Subcutaneous abdominal adipose tissue (tissue), 5 donors: Measurements from ENCODE around the gene CDK16.
A peak's percentile ranks its signal among the peaks of the same experiment; 100 is the strongest.

Experiments used
- H3K27ac ChIP-seq: one replicate; pipeline ENCODE4 v1.7.0; 2013; ENCODE audit warnings: low read depth, mild to moderate bottlenecking, inconsistent platforms, low read length, moderate library complexity
- H3K27me3 ChIP-seq, 5 donors: one replicate each; pipeline ENCODE4 v1.7.0; 2013; ENCODE audit warnings: low read length in 5 of 5, inconsistent platforms in 1 of 5; ENCODE audit not compliant: control insufficient read depth in 5 of 5, insufficient read depth in 4 of 5
- H3K36me3 ChIP-seq, 5 donors: one replicate each; pipeline ENCODE4 v1.7.0; 2013; ENCODE audit warnings: low read length in 5 of 5; ENCODE audit not compliant: control insufficient read depth in 5 of 5, insufficient read depth in 5 of 5
- H3K4me1 ChIP-seq, 5 donors: one replicate each; pipeline ENCODE4 v1.7.0; 2013; ENCODE audit warnings: low read length in 5 of 5, mild to moderate bottlenecking in 3 of 5, moderate library complexity in 1 of 5; ENCODE audit not compliant: control insufficient read depth in 5 of 5, insufficient read depth in 5 of 5
- H3K4me3 ChIP-seq, 5 donors: one replicate each; pipeline ENCODE4 v1.7.0; 2013; ENCODE audit warnings: low read length in 5 of 5, low read depth in 1 of 5
- H3K9ac ChIP-seq, 5 donors: one replicate each; pipeline ENCODE4 v1.7.0; 2013; ENCODE audit warnings: low read length in 5 of 5, mild to moderate bottlenecking in 4 of 5, moderate library complexity in 3 of 5
- H3K9me3 ChIP-seq, 5 donors: one replicate each; pipeline ENCODE4 v1.7.0; 2013; ENCODE audit warnings: low read length in 5 of 5; ENCODE audit not compliant: control insufficient read depth in 5 of 5
- donor health status: healthy.
- donor health status: healthy.
- donor health status: healthy.
- donor health status: healthy.
- donor health status: healthy.

Gene CDK16

DNA sequence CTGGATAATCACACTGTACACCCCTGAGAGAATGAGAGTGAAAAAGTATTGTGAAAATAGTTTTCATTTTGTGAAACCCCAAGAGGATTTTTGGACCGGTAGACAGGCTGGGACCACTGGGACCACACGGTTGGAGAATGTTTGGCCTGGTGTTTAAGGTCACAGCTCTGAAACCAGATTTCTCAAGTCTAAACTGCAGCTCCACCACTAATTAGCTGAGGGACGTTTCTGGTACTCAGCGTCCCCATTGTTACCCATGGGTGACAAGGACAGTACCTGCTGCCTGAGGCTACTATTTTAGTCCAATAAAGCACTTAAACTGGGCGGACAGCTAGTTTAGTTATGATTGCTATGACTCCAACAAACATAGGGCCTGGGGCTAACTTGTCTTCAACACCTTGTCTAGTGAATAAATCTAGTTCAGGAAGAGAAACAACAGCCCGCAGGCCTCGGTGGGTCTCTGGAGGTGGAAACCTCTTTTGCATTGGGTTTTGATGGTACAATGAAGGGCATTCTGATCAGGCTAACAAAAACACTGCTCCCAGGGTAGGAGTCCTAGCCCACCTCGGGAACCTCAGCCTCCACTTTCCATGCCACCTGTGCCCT is 13.8 kb downstream of the CDK16 start:
- H3K4me1 ChIP-seq = peaks cover 3 to 13% (median 10%) of the 10 kb centered on the region in 5 donors
- H3K27me3 ChIP-seq = peaks cover 0 to 13% (median 4%) of the 10 kb centered on the region in 5 donors
- H3K27ac ChIP-seq = peak overlapping the region; percentile 88
- peak overlapping the region; percentile 53 to 79 (median 72) for H3K4me3 ChIP-seq
- no peaks in the 10 kb centered on the region for H3K9me3 ChIP-seq
- H3K9ac ChIP-seq = peak overlapping the region in 4 of 5 donors; percentile 14 to 78 (median 70)
- peaks cover 0 to 19% (median 10%) of the 10 kb centered on the region in 5 donors for H3K36me3 ChIP-seq

DNA sequence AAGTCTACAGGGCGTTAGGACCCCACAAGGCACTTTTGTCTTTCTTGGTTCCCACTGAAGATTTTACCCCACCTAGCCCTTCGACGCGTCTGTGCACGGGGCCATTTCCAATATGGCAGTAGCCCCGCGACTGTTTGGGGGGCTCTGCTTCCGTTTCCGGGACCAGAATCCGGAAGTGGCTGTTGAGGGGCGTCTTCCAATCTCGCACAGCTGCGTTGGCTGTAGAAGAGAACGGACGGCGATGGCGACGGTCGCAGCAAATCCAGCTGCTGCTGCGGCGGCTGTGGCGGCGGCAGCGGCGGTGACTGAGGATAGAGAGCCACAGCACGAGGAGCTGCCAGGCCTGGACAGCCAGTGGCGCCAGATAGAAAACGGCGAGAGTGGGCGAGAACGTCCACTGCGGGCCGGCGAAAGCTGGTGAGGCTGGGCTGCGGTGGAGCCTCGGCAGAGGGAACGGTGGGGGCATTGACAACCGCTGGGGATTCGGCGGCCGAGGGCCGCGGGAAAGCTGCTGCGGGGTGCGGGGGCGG is 14.4 kb downstream of the CDK16 start, which contains the start of gene USP11:
USP11 (plus strand) TSS at position 207 of the 530 bp plus-strand sequence; CDS start at position 242, 35 bp downstream.
- Histone ChIP-seq H3K27me3 (peaks cover 0 to 13% (median 4%) of the 10 kb centered on the region in 5 donors), H3K36me3 (peaks cover 0 to 13% (median 9%) of the 10 kb centered on the region in 5 donors), H3K4me3 (peak within 1 kb of the TSS; percentile 67 to 79 (median 72)), H3K4me1 (peaks cover 3 to 13% (median 10%) of the 10 kb centered on the region in 5 donors), H3K9me3 (no peaks in the 10 kb centered on the region), H3K27ac (peak within 1 kb of the TSS; percentile 88), H3K9ac (peak within 1 kb of the TSS; percentile 40 to 89 (median 78))

DNA sequence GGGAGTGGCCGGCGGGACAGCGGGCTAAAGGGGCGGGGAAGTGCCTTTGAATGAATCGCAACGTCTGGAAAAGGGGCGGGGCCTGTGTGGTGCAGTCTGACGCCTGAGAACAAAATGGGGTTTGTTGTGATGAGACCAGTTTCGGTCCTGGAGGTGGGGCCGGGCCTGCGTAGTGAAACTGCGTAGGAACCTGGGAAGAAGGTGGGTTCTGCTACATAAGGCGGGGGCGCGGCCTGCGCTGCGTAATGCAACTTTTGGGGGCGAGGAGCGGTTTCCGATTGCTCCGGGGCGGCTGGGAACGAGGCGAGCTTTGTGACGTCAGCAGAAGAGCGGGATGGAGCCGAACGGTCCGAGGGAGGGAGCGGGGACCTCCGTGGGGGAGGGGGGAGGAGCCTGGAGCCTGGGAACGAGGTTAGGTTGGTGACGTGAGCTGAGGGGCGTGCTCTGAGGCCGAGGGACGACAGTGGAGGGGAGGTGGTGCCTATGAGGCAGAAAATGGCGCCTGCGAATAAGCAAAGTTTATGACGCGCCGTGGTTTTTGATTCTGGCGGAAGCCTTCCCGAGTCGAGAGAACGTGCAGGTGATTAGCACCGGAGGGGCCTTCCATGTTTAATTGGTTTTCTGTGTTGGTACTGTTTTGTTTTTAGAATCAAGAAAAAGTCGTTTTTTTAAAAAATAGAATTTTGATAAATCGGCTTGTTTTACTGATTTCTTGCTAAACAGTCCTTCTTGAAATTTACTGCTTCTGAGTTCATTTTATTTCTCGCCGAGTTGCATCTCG is 15.0 kb downstream of the CDK16 start:
- Histone ChIP-seq H3K4me3 (peak overlapping the region; percentile 62 to 79 (median 72)), H3K27me3 (peaks cover 0 to 13% (median 4%) of the 10 kb centered on the region in 5 donors), H3K27ac (peak overlapping the region; percentile 88), H3K36me3 (peaks cover 0 to 9% (median 5%) of the 10 kb centered on the region in 5 donors), H3K4me1 (peaks cover 3 to 13% (median 10%) of the 10 kb centered on the region in 5 donors), H3K9ac (peak overlapping the region; percentile 40 to 89 (median 78)), H3K9me3 (no peaks in the 10 kb centered on the region)

DNA sequence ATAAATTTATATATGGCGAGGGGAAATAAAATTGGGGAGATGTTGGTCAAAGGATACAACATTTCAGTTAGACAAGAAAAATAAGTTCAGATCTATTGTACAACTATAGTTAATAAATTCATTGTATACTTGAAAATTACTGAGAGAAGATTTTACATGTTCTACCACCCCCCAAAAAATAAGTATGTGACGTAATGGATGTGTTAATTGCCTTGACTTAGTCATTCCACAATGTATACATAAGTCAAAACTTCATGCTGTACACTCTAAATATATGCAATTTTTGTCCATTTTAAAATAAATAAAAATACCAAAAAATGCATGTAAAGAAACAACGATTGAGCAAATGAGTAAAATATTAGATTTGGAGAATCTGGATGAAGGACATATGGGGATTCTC is 16.1 kb downstream of the CDK16 start:
- Histone ChIP-seq H3K4me3 (peak overlapping the region in 3 of 5 donors; percentile 62 to 76 (median 72)), H3K4me1 (peaks cover 3 to 13% (median 10%) of the 10 kb centered on the region in 5 donors), H3K9me3 (no peaks in the 10 kb centered on the region), H3K27me3 (peaks cover 0 to 17% (median 10%) of the 10 kb centered on the region in 5 donors), H3K9ac (peak overlapping the region in 3 of 5 donors; percentile 40 to 86 (median 69)), H3K36me3 (peaks cover 0 to 4% (median 0%) of the 10 kb centered on the region in 5 donors), H3K27ac (peak overlapping the region; percentile 88)

- Histone ChIP-seq H3K27me3 (peaks cover 0 to 19% (median 15%) of the 10 kb centered on the region in 5 donors), H3K27ac (peak overlapping the region; percentile 88), H3K36me3 (peaks cover 0 to 15% (median 11%) of the 10 kb centered on the region in 5 donors), H3K4me1 (peaks cover 3 to 13% (median 10%) of the 10 kb centered on the region in 5 donors), H3K4me3 (no peak overlapping the region), H3K9ac (no peak overlapping the region), H3K9me3 (no peaks in the 10 kb centered on the region)
Measured at GRCh38 chrX:47235691-47236103, 17.2 kb downstream of the CDK16 start.

DNA sequence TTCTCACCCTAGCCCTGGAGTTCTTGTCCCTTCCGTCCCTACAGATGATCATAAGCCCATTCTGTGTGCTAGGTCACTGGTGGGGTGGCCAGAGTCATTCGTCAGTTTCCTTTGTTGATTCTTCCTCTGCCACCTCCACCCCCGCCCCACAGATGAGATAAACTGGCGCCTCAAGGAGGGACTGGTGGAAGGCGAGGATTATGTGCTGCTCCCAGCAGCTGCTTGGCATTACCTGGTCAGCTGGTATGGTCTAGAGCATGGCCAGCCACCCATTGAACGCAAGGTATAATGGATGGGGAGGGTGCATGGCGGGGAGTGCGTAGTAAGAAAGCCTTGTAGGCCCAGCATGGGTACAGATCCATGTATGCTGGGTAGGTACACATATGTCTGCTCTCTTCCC is 20.7 kb downstream of the CDK16 start:
- no peak overlapping the region for H3K4me3 ChIP-seq
- peaks cover 0 to 42% (median 38%) of the 10 kb centered on the region in 5 donors for H3K36me3 ChIP-seq
- H3K4me1 ChIP-seq = peaks cover 0 to 4% (median 3%) of the 10 kb centered on the region in 5 donors
- no peaks in the 10 kb centered on the region for H3K9me3 ChIP-seq
- H3K27me3 ChIP-seq = peaks cover 0 to 20% (median 16%) of the 10 kb centered on the region in 5 donors
- H3K27ac ChIP-seq = no peak overlapping the region
- no peak overlapping the region for H3K9ac ChIP-seq

GRCh38 chrX:47239898-47240545 is 21.5 kb downstream of the CDK16 start:
- H3K9ac ChIP-seq = no peak overlapping the region
- H3K4me1 ChIP-seq = peaks cover 0 to 4% (median 0%) of the 10 kb centered on the region in 5 donors
- H3K27ac ChIP-seq = no peak overlapping the region
- peaks cover 0 to 24% (median 20%) of the 10 kb centered on the region in 5 donors for H3K27me3 ChIP-seq
- H3K4me3 ChIP-seq = no peak overlapping the region
- peaks cover 0 to 51% (median 44%) of the 10 kb centered on the region in 5 donors for H3K36me3 ChIP-seq
- H3K9me3 ChIP-seq = no peaks in the 10 kb centered on the region

- Histone ChIP-seq H3K27me3 (peaks cover 0 to 24% (median 20%) of the 10 kb centered on the region in 5 donors), H3K9me3 (no peaks in the 10 kb centered on the region), H3K4me3 (no peak overlapping the region), H3K4me1 (no peaks in the 10 kb centered on the region), H3K27ac (no peak overlapping the region), H3K36me3 (peaks cover 0 to 57% (median 46%) of the 10 kb centered on the region in 5 donors), H3K9ac (no peak overlapping the region)
Measured at GRCh38 chrX:47240619-47241018, 22.1 kb downstream of the CDK16 start.

DNA sequence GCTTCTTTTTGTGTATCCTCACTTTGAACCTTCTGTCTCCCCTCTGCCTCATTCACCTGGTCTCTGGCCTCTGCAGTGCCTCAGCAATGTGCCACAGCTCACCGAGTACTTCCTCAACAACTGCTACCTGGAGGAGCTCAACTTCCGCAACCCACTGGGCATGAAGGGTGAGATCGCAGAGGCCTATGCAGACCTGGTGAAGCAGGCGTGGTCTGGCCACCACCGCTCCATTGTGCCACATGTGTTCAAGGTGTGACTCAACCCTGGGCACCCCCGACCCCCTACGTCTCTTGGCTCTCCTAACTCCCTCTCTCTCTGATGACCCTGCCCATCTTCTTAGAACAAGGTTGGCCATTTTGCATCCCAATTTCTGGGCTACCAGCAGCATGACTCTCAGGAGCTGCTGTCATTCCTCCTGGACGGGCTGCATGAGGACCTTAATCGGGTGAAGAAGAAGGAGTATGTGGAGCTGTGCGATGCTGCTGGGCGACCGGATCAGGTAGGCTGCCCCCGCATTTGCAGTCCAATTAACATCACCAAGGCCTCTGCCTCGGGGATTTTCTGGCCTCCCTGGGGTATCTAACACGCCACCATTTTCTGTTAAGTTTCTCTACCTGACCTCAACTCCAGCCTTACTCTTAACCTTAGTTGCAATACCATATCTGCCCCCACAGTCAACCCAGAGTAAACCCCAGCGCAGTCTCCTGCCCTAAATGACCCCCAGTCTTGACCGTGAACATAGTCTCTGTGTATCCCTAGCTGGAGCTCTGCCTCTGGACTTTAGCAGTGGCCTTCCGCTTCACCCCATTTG is 22.9 kb downstream of the CDK16 start:
- H3K4me3 ChIP-seq = no peak overlapping the region
- H3K27ac ChIP-seq = no peak overlapping the region
- peaks cover 5 to 61% (median 50%) of the 10 kb centered on the region in 5 donors for H3K36me3 ChIP-seq
- H3K9ac ChIP-seq = no peak overlapping the region
- H3K27me3 ChIP-seq = peaks cover 0 to 24% (median 20%) of the 10 kb centered on the region in 5 donors
- H3K9me3 ChIP-seq = no peaks in the 10 kb centered on the region
- no peaks in the 10 kb centered on the region for H3K4me1 ChIP-seq
